SK-N-SH treated with all-trans-retinoic acid at 6 μM for 48 hours (cell line): ENCODE data around the gene FGFR4.

Source experiments
- ATAC-seq: fragments of 200-7000 bp; cut with Tn5 transposase; 3 replicates; pipeline ENCODE4 v1.9.1; 2020; ENCODE audit warnings: mild to moderate bottlenecking, moderate library complexity
- ARNTL ChIP-seq: fragments of 450-650 bp; formaldehyde crosslinking; IDR thresholded peaks from 2 replicates; pipeline ENCODE4 v1.5.0; 2020; ENCODE audit warnings: low read depth, mild to moderate bottlenecking, moderate library complexity, borderline replicate concordance
- BACH2 ChIP-seq: fragments of 250-450 bp; sonication (Bioruptor Pico); IDR thresholded peaks from 2 replicates; pipeline ENCODE4 v1.9.0; 2021; ENCODE audit warnings: mild to moderate bottlenecking, borderline replicate concordance
- CREB5 ChIP-seq: fragments of 250-450 bp; sonication (Bioruptor Pico); IDR thresholded peaks from 2 replicates; pipeline ENCODE4 v1.5.1; 2020; ENCODE audit warnings: low read depth, mild to moderate bottlenecking, moderate library complexity
- CSDC2 ChIP-seq: fragments of 250-450 bp; sonication (Bioruptor Pico); IDR thresholded peaks from 2 replicates; pipeline ENCODE4 v1.5.0; 2020; ENCODE audit warnings: mild to moderate bottlenecking, moderate library complexity
- CSRNP3 ChIP-seq: fragments of 250-450 bp; sonication (Bioruptor Pico); IDR thresholded peaks from 2 replicates; pipeline ENCODE4 v1.5.1; 2021; ENCODE audit warnings: mild to moderate bottlenecking, moderate library complexity
- ESRRG ChIP-seq: fragments of 250-450 bp; sonication (Bioruptor Pico); IDR thresholded peaks from 2 replicates; pipeline ENCODE4 v1.6.1; 2021; ENCODE audit warnings: mild to moderate bottlenecking
- GLIS3 ChIP-seq: fragments of 250-450 bp; sonication (Bioruptor Pico); IDR thresholded peaks from 2 replicates; pipeline ENCODE4 v1.5.0; 2020; ENCODE audit warnings: mild to moderate bottlenecking, moderate library complexity
- ISL1 ChIP-seq: fragments of 250-450 bp; sonication (Bioruptor Pico); IDR thresholded peaks from 2 replicates; pipeline ENCODE4 v2.1.2; 2022; ENCODE audit warnings: mild to moderate bottlenecking, moderate library complexity
- OSR1 ChIP-seq: fragments of 250-450 bp; sonication (Bioruptor Pico); IDR thresholded peaks from 2 replicates; pipeline ENCODE4 v1.8.0; 2022; ENCODE audit warnings: moderate library complexity, mild to moderate bottlenecking, inconsistent platforms
- PATZ1 ChIP-seq: fragments of 250-450 bp; sonication (Bioruptor Pico); IDR thresholded peaks from 2 replicates; pipeline ENCODE4 v1.8.0; 2020; ENCODE audit warnings: mild to moderate bottlenecking, moderate library complexity, borderline replicate concordance
- SNAI2 ChIP-seq: fragments of 250-450 bp; sonication (Bioruptor Pico); IDR thresholded peaks from 2 replicates; pipeline ENCODE4 v1.5.0; 2020; ENCODE audit warnings: mild to moderate bottlenecking, moderate library complexity
- TCF4 ChIP-seq: fragments of 250-450 bp; sonication (Bioruptor Pico); IDR thresholded peaks from 2 replicates; pipeline ENCODE4 v1.8.0; 2021; ENCODE audit warnings: mild to moderate bottlenecking, moderate library complexity, borderline replicate concordance
- TOX ChIP-seq: fragments of 250-450 bp; sonication (Bioruptor Pico); IDR thresholded peaks from 2 replicates; pipeline ENCODE4 v1.8.0; 2021; ENCODE audit warnings: mild to moderate bottlenecking, moderate library complexity, borderline replicate concordance
- TSHZ2 ChIP-seq: fragments of 250-450 bp; sonication (Bioruptor Pico); IDR thresholded peaks from 2 replicates; pipeline ENCODE4 v1.5.0; 2020; ENCODE audit warnings: mild to moderate bottlenecking, moderate library complexity
- ZC3H10 ChIP-seq: fragments of 250-450 bp; sonication (Bioruptor Pico); IDR thresholded peaks from 2 replicates; pipeline ENCODE4 v1.5.1; 2021; ENCODE audit warnings: mild to moderate bottlenecking, moderate library complexity
- ZFP30 ChIP-seq: fragments of 450-650 bp; formaldehyde crosslinking; IDR thresholded peaks from 2 replicates; pipeline ENCODE4 v1.5.0; 2022; ENCODE audit warnings: mild to moderate bottlenecking, moderate library complexity
- ZNF70 ChIP-seq: fragments of 450-650 bp; formaldehyde crosslinking; IDR thresholded peaks from 2 replicates; pipeline ENCODE4 v1.5.0; 2020; ENCODE audit warnings: mild to moderate bottlenecking, moderate library complexity
- ZNF8 ChIP-seq: fragments of 450-650 bp; formaldehyde crosslinking; IDR thresholded peaks from 2 replicates; pipeline ENCODE4 v1.5.0; 2020; ENCODE audit warnings: mild to moderate bottlenecking, moderate library complexity

The FGFR4 gene

GRCh38 chr5:177084175-177084574 lies 2.5 kb upstream of the FGFR4 start:
- no peak for TF ChIP-seq PATZ1 (CRISPR knock-in tag)
- no peak for TF ChIP-seq TSHZ2
- ATAC-seq: no peak

GRCh38 chr5:177085985-177086653 lies 596 bp upstream of the FGFR4 start:
- TF ChIP-seq CREB5 (CRISPR knock-in tag): no peak
- TF ChIP-seq ZNF8 (CRISPR knock-in tag): no peak
- no peak for TF ChIP-seq ESRRG (CRISPR knock-in tag)
- no peak for TF ChIP-seq CSDC2
- TF ChIP-seq ZFP30: no peak
- TF ChIP-seq GLIS3: no peak
- TF ChIP-seq ZNF70: no peak
- TF ChIP-seq ZC3H10 (CRISPR knock-in tag): no peak
- no peak for TF ChIP-seq ARNTL (CRISPR knock-in tag)
- TF ChIP-seq SNAI2: no peak
- no peak for TF ChIP-seq TOX (CRISPR knock-in tag)
- TF ChIP-seq BACH2: no peak
- TF ChIP-seq, all 23 proteins: peak for 0
- ATAC-seq: no peak; the same call in 2 of the 3 replicates

GRCh38 chr5:177087398-177088005 lies 787 bp downstream of the FGFR4 start:
- no peak for ATAC-seq
- no peak for TF ChIP-seq ZC3H10 (CRISPR knock-in tag)
- TF ChIP-seq, all 23 proteins: peak for 0

GRCh38 chr5:177089127-177089526 lies 2.4 kb downstream of the FGFR4 start:
- ATAC-seq: no peak
- no peak for TF ChIP-seq TOX (CRISPR knock-in tag)
- TF ChIP-seq BACH2: no peak
- TF ChIP-seq SNAI2: no peak
- TF ChIP-seq CSDC2: no peak
- no peak for TF ChIP-seq ZNF8 (CRISPR knock-in tag)
- no peak for TF ChIP-seq ZFP30

- no peak for TF ChIP-seq CSDC2
- TF ChIP-seq ZC3H10 (CRISPR knock-in tag): no peak
- TF ChIP-seq ZNF8 (CRISPR knock-in tag): no peak
- no peak for TF ChIP-seq TCF4 (CRISPR knock-in tag)
- no peak for TF ChIP-seq ARNTL (CRISPR knock-in tag)
- TF ChIP-seq OSR1 (CRISPR knock-in tag): no peak
- TF ChIP-seq ZNF70: no peak
- TF ChIP-seq ZFP30: no peak
- TF ChIP-seq CSRNP3: no peak
- TF ChIP-seq ISL1 (CRISPR knock-in tag): no peak
- no peak for ATAC-seq
Measured at GRCh38 chr5:177089825-177090641, 3.3 kb downstream of the FGFR4 start.
